ENCODE results near the gene FAM83D. TPM values are rescaled to one million over a fixed set of nuclear protein-coding genes. Genes with fewer than 3 reads are reported as not detected.

The FAM83D gene
- total and polyA plus RNA-seq, 2 of the 8 experiments (the other 6 are each of a cell fraction or from before 2014, with no cell fraction given) = 60.9 to 62.6 TPM

DNA sequence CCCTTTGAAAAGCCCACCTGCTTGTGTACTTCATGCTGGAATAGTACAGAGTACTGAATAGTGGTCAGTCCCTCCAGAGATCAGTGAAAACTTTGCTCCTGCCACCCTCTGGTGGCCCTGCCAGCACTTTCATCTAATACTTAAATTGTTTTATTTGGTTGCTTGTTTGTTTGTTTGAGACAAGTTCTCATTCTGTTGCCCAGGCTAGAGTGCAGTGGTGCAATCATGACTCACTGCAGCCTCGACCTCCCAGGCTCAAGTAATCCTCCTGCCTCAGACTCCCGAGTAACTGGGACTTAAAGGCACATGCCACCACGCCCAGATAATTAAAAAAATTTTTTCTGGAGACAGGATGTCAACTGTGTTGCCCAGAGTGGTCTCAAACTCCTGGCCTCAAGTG is 9.1 kb downstream of the FAM83D start (continued):
- no peak for TF ChIP-seq GABPA (IDR thresholded peaks at IDR 0.05; ENCODE audit: borderline replicate concordance, insufficient read depth, low read length)
- TF ChIP-seq ASH2L (IDR thresholded peaks at IDR 0.05; ENCODE audit: low read length) = no peak
- TF ChIP-seq TEAD4 (IDR thresholded peaks at IDR 0.05; ENCODE audit: low read depth, low read length) = no peak
- no peak for TF ChIP-seq POU5F1 (IDR thresholded peaks at IDR 0.05; ENCODE audit: low read depth, low read length)
